Transverse colon (tissue), 3 donors: ENCODE measurements around the gene SRP68.

Experiments used
- EP300 ChIP-seq: sonication (generic); formaldehyde crosslinking; IDR thresholded peaks from one replicate; pipeline ENCODE4 v1.6.1; 2017; ENCODE audit warnings: antibody characterized with exemption, low read depth
- TF ChIP-seq, protein P1 (sequence below), 5 experiments: fragments of 200-600 bp in 3 of 5; fragments of 450-650 bp in 2 of 5; sonication (generic) in 3 of 5; IDR thresholded peaks; 1 replicate in 2 of 5; 2 replicates in 3 of 5; pipeline ENCODE4 v1.5.1; 2016 to 2017; ENCODE audit warnings: antibody characterized with exemption in 5 of 5, inconsistent platforms in 3 of 5, mild to moderate bottlenecking in 2 of 5, moderate library complexity in 1 of 5

GRCh38 chr17:76049239-76049638, 23.1 kb downstream of the SRP68 start:
- no peak for TF ChIP-seq EP300
- TF ChIP-seq, protein P1, sequence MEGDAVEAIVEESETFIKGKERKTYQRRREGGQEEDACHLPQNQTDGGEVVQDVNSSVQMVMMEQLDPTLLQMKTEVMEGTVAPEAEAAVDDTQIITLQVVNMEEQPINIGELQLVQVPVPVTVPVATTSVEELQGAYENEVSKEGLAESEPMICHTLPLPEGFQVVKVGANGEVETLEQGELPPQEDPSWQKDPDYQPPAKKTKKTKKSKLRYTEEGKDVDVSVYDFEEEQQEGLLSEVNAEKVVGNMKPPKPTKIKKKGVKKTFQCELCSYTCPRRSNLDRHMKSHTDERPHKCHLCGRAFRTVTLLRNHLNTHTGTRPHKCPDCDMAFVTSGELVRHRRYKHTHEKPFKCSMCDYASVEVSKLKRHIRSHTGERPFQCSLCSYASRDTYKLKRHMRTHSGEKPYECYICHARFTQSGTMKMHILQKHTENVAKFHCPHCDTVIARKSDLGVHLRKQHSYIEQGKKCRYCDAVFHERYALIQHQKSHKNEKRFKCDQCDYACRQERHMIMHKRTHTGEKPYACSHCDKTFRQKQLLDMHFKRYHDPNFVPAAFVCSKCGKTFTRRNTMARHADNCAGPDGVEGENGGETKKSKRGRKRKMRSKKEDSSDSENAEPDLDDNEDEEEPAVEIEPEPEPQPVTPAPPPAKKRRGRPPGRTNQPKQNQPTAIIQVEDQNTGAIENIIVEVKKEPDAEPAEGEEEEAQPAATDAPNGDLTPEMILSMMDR (IDR thresholded peaks at IDR 0.05): no peak
